HG02970 (cell line): ENCODE data around the gene SRCIN1.

Source experiments
- ATAC-seq: cut with Tn5 transposase; IDR thresholded peaks from one replicate; pipeline ENCODE4 v1.9.1; 2021; ENCODE audit warnings: mild to moderate bottlenecking, moderate library complexity, moderate number of reproducible peaks; ENCODE audit not compliant: unreplicated experiment, low FRiP score

The SRCIN1 gene

GRCh38 chr17:38617967-38618760, 12.4 kb upstream of the SRCIN1 start:
- no peak for ATAC-seq

GRCh38 chr17:38617074-38617860, 11.5 kb upstream of the SRCIN1 start:
- no peak for ATAC-seq

DNA sequence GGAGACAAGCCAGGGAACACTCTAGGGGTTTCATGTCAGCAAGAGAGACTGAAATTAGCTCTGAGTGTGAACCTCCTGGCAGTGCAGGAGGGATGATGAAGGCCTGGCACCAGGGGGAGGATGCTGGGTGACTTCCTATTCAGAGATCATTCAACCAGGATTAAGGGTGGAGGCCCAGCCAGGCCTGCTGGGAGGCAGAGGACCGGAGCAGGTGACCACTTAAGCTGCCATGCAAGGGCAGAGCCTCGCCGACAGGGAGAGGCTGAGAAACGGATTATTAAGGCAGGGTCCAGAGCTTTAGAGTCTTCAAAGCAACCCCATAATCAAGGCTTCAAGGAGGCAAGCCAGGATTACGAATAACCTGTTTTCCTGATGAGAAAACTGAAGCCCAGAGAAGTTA, 10.6 kb upstream of the SRCIN1 start:
- ATAC-seq, result no peak

- no peak for ATAC-seq
Measured at GRCh38 chr17:38613981-38614779, 8.4 kb upstream of the SRCIN1 start.

GRCh38 chr17:38613525-38613980, 7.8 kb upstream of the SRCIN1 start:
- no peak for ATAC-seq

- no peak for ATAC-seq
Measured at GRCh38 chr17:38611872-38612376, 6.2 kb upstream of the SRCIN1 start.

DNA sequence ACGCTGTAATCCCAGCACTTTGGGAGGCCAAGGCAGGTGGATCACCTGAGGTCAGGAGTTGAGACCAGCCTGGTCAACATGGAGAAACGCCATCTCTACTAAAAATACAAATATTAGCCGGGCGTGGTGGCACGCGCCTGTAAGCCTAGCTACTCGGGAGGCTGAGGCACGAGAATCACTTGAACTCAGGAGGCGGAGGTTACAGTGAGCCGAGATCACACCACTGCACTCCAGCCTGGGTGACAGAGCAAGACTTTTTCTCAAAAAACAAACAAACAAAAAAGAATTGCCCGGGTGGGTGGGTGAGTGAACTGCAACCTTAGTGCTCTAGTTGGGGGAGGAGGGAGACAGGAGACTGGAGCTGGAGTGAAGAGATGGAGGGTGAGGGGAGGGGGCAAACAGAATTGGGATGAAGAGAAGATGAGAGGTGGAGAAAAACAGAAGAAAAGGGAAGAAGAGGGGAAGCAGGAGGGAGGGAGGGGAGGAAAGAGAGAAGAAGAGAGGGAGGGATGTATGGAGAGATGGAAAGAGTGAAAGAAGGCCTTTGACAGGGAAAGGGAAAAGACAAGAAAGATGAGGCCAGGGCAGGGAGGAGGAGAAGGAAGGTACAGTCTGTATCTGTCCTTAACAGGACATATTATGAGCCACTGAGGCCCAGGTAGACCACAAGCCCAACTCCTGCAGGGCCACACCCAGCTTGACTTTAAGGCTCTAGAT, 5.5 kb upstream of the SRCIN1 start:
- no peak for ATAC-seq

DNA sequence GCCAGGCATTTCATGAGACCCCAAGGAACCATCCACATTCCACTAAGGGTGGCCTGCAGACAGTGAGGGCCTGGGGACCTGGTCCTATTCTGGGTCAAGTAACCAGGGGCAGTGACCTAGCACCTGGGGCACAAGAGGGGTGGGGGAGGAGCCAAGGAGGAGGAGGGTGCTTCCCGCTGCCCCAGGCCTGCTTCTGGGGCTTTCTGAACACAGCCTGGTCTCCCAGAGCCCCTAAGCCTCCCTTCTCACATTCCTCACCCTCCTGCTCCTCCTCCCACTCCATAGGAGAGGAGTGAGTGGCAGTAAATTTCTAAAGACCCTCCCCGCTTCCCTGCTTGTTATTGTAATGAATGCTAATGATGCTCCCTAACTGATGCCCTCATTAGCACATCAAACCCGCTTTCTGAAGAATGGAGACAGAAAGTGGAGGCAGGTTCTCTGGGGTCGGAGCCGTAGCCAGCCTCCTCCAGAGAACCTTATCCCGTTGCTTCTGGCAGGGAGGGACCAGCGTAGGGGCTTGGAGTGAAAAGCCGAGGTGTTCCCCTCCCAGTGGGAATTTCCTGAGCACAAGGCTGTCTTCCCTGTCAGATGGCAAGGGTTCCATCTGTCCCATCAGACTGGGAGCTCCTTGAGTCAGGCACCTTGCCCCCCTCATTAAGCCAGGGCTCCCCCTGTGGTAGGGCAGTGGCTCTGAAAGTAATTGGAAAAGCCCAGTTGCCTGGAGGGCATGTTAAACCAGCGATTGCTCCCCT, 3.7 kb upstream of the SRCIN1 start:
- ATAC-seq, result no peak

DNA sequence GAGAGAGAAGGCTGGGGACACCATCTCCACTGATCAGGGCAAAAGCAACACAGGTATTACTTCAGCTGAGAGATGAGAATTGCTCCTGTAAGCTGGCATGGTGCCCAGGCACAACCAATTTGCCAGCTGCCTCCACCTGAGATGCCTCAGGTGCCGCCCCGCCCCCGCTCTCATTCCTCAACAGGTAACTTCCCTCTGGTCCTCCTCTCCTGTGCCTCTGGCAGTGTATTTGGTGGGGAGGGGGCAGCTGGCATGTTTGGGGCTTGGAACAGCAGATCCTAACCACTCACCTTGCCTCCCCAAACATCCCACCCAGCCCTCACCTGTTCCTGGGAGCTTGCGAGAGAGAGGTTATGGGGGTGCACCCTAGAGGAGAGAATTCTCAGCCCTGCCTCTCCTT, 2.9 kb upstream of the SRCIN1 start:
- ATAC-seq, result no peak

DNA sequence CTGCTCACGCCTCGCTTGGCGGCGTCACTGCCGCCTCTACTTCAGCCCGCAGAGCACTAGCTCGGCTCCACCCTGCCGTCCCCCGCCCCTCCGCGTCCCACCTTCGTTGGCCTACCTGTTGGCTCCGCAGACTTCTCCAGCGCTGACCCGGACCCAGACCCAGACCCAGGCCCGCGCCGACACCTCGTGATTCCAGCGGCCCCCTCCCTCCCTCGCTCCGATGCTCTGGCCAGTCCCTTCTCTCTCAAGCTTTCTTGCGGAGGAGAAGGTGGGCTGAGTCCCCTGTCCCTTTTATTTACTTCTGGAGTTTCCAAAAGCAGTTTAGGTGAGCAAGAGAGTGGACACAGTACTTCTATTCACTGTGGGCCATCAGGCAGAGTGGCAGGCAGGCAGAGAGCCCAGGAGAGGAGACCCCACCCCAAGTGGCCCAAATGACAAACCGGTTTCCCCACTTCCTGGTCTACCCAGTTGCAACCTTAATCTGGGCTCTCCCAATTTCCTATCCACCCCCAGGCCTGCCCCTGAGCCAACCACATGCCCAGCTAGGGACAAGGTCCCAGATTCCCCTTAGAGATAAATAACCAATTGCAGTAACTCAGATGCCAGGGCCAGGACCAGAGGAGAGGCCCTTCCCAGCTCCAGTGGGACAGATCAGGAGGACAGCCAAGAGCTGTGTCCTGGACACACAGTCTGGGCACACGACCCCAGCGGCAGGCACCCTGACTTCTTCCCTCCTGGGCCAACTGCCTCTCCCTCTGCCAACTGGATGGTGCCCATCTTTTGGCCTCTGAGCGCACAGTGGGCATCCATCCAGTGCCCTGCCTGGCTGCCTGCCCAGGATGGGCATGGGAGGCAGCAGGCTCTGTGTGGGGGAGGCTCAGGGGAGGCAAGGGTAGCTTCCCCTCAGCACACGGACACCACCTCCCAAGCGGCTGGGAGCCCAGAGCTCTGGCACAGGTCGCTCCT, 1.2 kb upstream of the SRCIN1 start:
- ATAC-seq, result no peak

DNA sequence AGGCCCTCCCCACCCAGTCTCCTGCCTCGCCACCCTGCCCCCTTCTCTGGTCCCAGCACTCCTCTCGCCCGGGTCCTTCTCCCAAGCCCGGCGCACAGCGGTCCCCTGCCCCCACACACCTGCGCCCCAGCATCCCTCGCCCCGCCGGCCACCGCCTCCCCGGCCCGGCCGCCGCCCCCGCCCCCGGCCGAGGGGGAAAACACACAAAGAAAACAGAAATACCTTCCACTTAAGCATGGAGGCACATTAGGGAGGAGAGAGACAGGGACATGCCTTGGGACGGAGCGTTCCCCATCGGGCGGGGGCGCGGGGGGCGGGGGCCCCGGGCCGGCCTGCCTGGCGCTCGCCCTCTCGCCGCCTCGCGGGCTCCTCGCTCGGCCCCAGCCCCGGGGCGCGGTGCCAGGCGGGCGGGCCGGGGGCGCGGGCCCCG, 326 bp downstream of the SRCIN1 start:
- ATAC-seq, result no peak

DNA sequence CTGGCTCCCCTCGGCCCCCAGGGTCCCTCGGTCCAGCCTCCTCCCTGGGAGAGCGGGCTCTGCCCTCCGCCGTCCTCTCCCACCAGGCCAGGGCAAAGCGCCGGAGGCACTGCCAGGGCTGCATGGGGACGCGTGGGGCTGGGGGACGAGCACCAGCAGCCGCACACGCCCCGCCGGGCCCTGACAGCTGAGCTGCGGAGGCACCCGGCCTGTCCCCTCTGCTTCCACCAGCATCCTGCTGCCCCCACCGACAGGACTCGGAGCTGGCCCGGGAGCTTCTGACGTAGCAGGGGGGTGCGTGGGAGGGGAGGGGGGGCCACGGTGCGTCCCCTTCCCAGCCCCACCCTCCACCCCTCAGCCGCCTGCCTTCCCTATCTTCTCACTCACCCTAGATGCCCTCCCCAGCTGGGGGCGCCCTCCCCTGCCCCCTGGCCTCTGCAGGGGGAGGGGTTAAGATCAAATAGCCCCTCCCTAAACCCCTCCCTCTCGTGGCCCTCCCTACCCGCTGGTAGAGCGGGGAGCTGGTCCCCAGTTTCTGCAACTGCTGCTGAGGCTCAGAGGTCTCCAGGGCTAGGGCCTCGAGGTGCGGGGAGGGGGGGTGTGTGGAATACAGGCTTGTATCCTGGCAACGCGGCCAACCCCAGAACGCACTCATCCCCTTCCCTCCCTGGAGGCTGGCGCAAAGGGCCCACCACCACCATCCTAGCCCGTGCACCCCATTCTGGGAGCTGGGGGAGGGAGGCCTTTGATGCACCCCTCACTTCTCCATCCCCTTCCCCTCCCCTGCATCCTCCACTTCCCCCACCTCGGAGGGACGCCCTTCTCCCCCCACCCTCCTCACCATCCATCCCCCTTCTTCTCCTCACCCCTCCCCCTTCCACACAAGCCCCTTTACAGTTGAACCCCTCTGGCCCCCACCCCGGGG, 1.0 kb downstream of the SRCIN1 start:
- no peak for ATAC-seq

DNA sequence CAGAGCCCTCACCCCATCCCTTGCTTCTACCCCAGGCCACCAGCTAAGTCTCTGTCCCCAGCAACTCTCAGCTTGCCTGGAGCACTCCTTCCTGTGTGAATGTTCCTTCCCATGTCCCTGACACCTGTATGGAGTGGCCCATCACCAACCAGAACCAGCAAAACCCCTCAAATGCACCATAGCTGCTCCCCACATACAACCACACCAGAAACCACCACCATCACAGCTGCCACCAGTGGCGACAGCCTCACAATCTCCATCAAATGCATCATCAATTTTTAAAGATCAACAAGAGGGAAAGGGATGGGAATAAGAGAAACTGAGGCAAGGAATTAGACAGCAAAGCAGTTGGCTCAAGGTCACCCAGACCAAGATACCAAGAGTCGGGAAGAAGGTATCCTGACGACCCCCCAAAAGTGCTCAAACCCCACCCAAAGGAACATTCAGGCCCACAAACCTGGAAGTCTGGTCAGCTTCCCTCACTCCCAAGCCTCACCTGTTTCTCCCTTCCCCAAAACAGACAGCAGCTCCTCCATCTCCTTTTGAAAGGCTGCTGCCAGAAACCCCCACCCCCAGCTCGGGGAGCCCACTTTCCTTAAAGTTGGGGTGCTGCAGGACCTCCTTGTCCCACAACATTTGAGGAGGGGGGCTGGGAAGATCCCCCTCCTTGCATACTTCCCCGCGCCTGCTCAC, 1.8 kb downstream of the SRCIN1 start:
- no peak for ATAC-seq

- no peak for ATAC-seq
Measured at GRCh38 chr17:38602956-38603785, 2.6 kb downstream of the SRCIN1 start.

- no peak for ATAC-seq
Measured at GRCh38 chr17:38602453-38602852, 3.3 kb downstream of the SRCIN1 start.
